GM13977 (cell line): ENCODE measurements around the gene APC.

Source experiments
- DNase-seq: peaks from one replicate; pipeline ENCODE4 v3.0.0; 2012; ENCODE audit warnings: low spot score
- CTCF ChIP-seq: IDR thresholded peaks from 2 replicates; pipeline ENCODE4 v1.5.1; 2012; ENCODE audit warnings: mild to moderate bottlenecking, control low read depth; ENCODE audit not compliant: insufficient read depth; ENCODE audit errors: extremely low read depth, missing control alignments
- in situ Hi-C: fragments of 300-500 bp; cut with MboI; formaldehyde crosslinking; loops from one replicate; pipeline ENCODE4 v1.12.0; 2022; ENCODE audit warnings: low sequenced_read_pairs, low pct_unique_long_range_greater_than_20kb, mixed read lengths, inconsistent platforms; ENCODE audit not compliant: unreplicated experiment

Gene APC

GRCh38 chr5:112863549-112863948 is 125.9 kb downstream of the APC start:
- no peak for DNase-seq
- in situ Hi-C loops: no loop called here
- TF ChIP-seq CTCF: no peak

- in situ Hi-C loops: no loop called here
- DNase-seq: no peak
Measured at GRCh38 chr5:112865128-112865527, 127.4 kb downstream of the APC start.

GRCh38 chr5:112866739-112867138 is 129.1 kb downstream of the APC start:
- no peak for TF ChIP-seq CTCF
- DNase-seq: no peak
- in situ Hi-C loops: no loop called here

More at GRCh38 chr5:112865128-112865527, 127.4 kb downstream of the APC start:
- TF ChIP-seq CTCF: no peak

- in situ Hi-C loops: no loop called here
- no peak for DNase-seq
- TF ChIP-seq CTCF: no peak
Measured at GRCh38 chr5:112867411-112867810, 129.7 kb downstream of the APC start.

- DNase-seq: no peak
- in situ Hi-C loops: no loop called here
- TF ChIP-seq CTCF: no peak
Measured at GRCh38 chr5:112869948-112870347, 132.3 kb downstream of the APC start.

- in situ Hi-C loops: no loop called here
- TF ChIP-seq CTCF: no peak
- DNase-seq: no peak
Measured at GRCh38 chr5:112870966-112871365, 133.3 kb downstream of the APC start.

GRCh38 chr5:112876362-112876761 is 138.7 kb downstream of the APC start:
- in situ Hi-C loops: no loop called here
- no peak for DNase-seq
- no peak for TF ChIP-seq CTCF
